Measurements from ENCODE around the gene MACROD1.

MACROD1 gene

GRCh38 chr11:64077607-64078006 lies 88.3 kb downstream of the MACROD1 start:
- no peak for DNase-seq (ENCODE audit: low read depth in 3 of 3)

GRCh38 chr11:64076758-64077157 lies 89.2 kb downstream of the MACROD1 start:
- no peak for DNase-seq (ENCODE audit: low read depth in 3 of 3)

GRCh38 chr11:64074239-64074638 lies 91.7 kb downstream of the MACROD1 start:
- DNase-seq (ENCODE audit: low read depth in 3 of 3): no peak

- DNase-seq (ENCODE audit: low read depth in 3 of 3): no peak
Observed at GRCh38 chr11:64073542-64073941, 92.4 kb downstream of the MACROD1 start.

GRCh38 chr11:64072871-64073270 lies 93.0 kb downstream of the MACROD1 start:
- DNase-seq (ENCODE audit: low read depth in 3 of 3): no peak

- no peak for DNase-seq (ENCODE audit: low read depth in 3 of 3)
Observed at GRCh38 chr11:64072403-64072802, 93.5 kb downstream of the MACROD1 start.

GRCh38 chr11:64071849-64072248 lies 94.1 kb downstream of the MACROD1 start:
- no peak for DNase-seq (ENCODE audit: low read depth in 3 of 3)

GRCh38 chr11:64070314-64070681 lies 95.6 kb downstream of the MACROD1 start:
- no peak for DNase-seq (ENCODE audit: low read depth in 3 of 3)

GRCh38 chr11:64069401-64070313 lies 96.3 kb downstream of the MACROD1 start:
- DNase-seq (ENCODE audit: low read depth in 3 of 3): no peak

GRCh38 chr11:64068705-64069400 lies 97.1 kb downstream of the MACROD1 start:
- DNase-seq (ENCODE audit: low read depth in 3 of 3): no peak

GRCh38 chr11:64067230-64067993 lies 98.5 kb downstream of the MACROD1 start:
- DNase-seq (ENCODE audit: low read depth in 3 of 3): no peak

GRCh38 chr11:64065712-64066111 lies 100.2 kb downstream of the MACROD1 start:
- no peak for DNase-seq (ENCODE audit: low read depth in 3 of 3)

GRCh38 chr11:64065141-64065465 lies 100.8 kb downstream of the MACROD1 start:
- no peak for DNase-seq (ENCODE audit: low read depth in 3 of 3)

- DNase-seq (ENCODE audit: low read depth in 3 of 3): no peak
Observed at GRCh38 chr11:64064374-64065140, 101.4 kb downstream of the MACROD1 start.

- no peak for DNase-seq (ENCODE audit: low read depth in 3 of 3)
Observed at GRCh38 chr11:64063777-64064176, 102.1 kb downstream of the MACROD1 start.

GRCh38 chr11:64062185-64063039 lies 103.5 kb downstream of the MACROD1 start:
- no peak for DNase-seq (ENCODE audit: low read depth in 3 of 3)

- peak; percentile 8 to 44 (median 14) for DNase-seq (ENCODE audit: low read depth in 3 of 3)
Observed at GRCh38 chr11:64060861-64061444, 105.0 kb downstream of the MACROD1 start.

GRCh38 chr11:64060263-64060860 lies 105.6 kb downstream of the MACROD1 start:
- no peak for DNase-seq (ENCODE audit: low read depth in 3 of 3)

GRCh38 chr11:64059339-64060140 lies 106.4 kb downstream of the MACROD1 start:
- no peak for DNase-seq (ENCODE audit: low read depth in 3 of 3)

All from stimulated activated CD4-positive, alpha-beta T cell treated with anti-CD3 and anti-CD28 coated beads, TNF-alpha, amount 100 ng/mL, for 48 hours (primary cell).